Panc1 (cell line): ENCODE data around the gene WAPL. TPM values are rescaled to one million over a fixed set of nuclear protein-coding genes. Genes with fewer than 3 reads are reported as not detected.

Experiments used
- ATAC-seq: fragments of 200-7000 bp; cut with Tn5 transposase; 2 replicates; pipeline ENCODE4 v1.9.1; 2020; ENCODE audit warnings: mild to moderate bottlenecking, moderate library complexity
- BruUV-seq: library from RNA; stranded (reverse); fragments of 400-500 nt; replicated peaks from 2 replicates; lab custom pipeline; 2021; lab: Mats Ljungman, UMichigan
- CTCF ChIA-PET: fragments of 300-600 bp; sonication (Branson Sonifier 250); formaldehyde crosslinking; loops from one replicate; lab custom pipeline; 2022; ENCODE audit warnings: antibody characterized with exemption; lab: Charles Lee
- POLR2A ChIA-PET: fragments of 300-600 bp; sonication (Branson Sonifier 250); formaldehyde crosslinking; loops from one replicate; lab custom pipeline; 2022; ENCODE audit warnings: antibody characterized with exemption; lab: Charles Lee
- DNase-seq: peaks from one replicate; pipeline ENCODE4 v3.0.0-alpha.2; 2010; ENCODE audit warnings: low read depth, low spot score
- H3K27ac ChIP-seq: 2 replicates; pipeline ENCODE4 v1.5.1; 2011; ENCODE audit warnings: mild to moderate bottlenecking, low read length, inconsistent platforms
- H3K27me3 ChIP-seq: fragments of 200-500 bp; sonication (Bioruptor generic); 2 replicates; pipeline ENCODE4 v1.6.0; 2014; ENCODE audit warnings: low read length, inconsistent platforms; ENCODE audit not compliant: control insufficient read depth, insufficient read depth
- H3K36me3 ChIP-seq: fragments of 200-500 bp; sonication (Bioruptor generic); 2 replicates; pipeline ENCODE4 v1.5.1; 2014; ENCODE audit warnings: inconsistent platforms, mild to moderate bottlenecking, low read length, moderate library complexity; ENCODE audit not compliant: control insufficient read depth, insufficient read depth
- H3K4me1 ChIP-seq: 2 replicates; pipeline ENCODE4 v1.5.1; 2011; ENCODE audit warnings: inconsistent platforms, mild to moderate bottlenecking, low read length, moderate library complexity; ENCODE audit not compliant: control insufficient read depth, insufficient read depth
- H3K4me3 ChIP-seq, 2 experiments: 2 replicates each; pipeline ENCODE4 v1.5.1; 2011 to 2012; ENCODE audit warnings: low read depth in 2 of 2, low read length in 2 of 2, mild to moderate bottlenecking in 2 of 2, inconsistent platforms in 1 of 2, moderate library complexity in 1 of 2
- H3K9me3 ChIP-seq: fragments of 200-500 bp; sonication (Bioruptor generic); 2 replicates; pipeline ENCODE4 v1.5.1; 2014; ENCODE audit warnings: low read depth, mild to moderate bottlenecking, inconsistent platforms, low read length, moderate library complexity; ENCODE audit not compliant: control insufficient read depth, insufficient read depth
- POLR2AphosphoS5 ChIP-seq: IDR thresholded peaks from 2 replicates; pipeline ENCODE4 v1.6.1; 2012; ENCODE audit warnings: mild to moderate bottlenecking, low read depth, low read length, moderate library complexity
- REST ChIP-seq, 2 experiments: IDR thresholded peaks; 2 replicates each; pipeline ENCODE4 v1.6.1; 2011 to 2012; ENCODE audit warnings: low read depth in 2 of 2, control low read depth in 1 of 2, low read length in 1 of 2, mild to moderate bottlenecking in 1 of 2, moderate library complexity in 1 of 2; ENCODE audit not compliant: insufficient read depth in 1 of 2
- SIN3A ChIP-seq: IDR thresholded peaks from 2 replicates; pipeline ENCODE4 v1.6.1; 2012; ENCODE audit warnings: low read depth, mild to moderate bottlenecking, low read length, moderate library complexity, borderline replicate concordance; ENCODE audit not compliant: insufficient read depth
- TCF7L2 ChIP-seq: IDR thresholded peaks from 2 replicates; pipeline ENCODE4 v1.6.1; 2011; ENCODE audit warnings: mild to moderate bottlenecking, low read depth, low read length, inconsistent platforms
- in situ Hi-C: cut with HindIII; loops from 2 replicates; pipeline ENCODE4 v1.10.0; 2016; ENCODE audit warnings: low sequenced_read_pairs, low pct_unique_long_range_greater_than_20kb
- intact Hi-C: fragments of 100-400 bp; cut with micrococcal nuclease; formaldehyde crosslinking; loops from one replicate; pipeline ENCODE4 v1.10.0; 2022; ENCODE audit not compliant: unreplicated experiment
- total RNA-seq: library from RNA; stranded (reverse); gene quantifications from one replicate; pipeline ENCODE4 v1.2.1, GENCODE V29; 2021; ENCODE audit not compliant: unreplicated experiment
- TF ChIP-seq, protein P1 (sequence below): fragments of 450-650 bp; IDR thresholded peaks from 2 replicates; pipeline ENCODE4 v1.5.1; 2017; ENCODE audit warnings: mild to moderate bottlenecking

WAPL gene
- total RNA-seq, 1 experiment from 2014 or later = 56.2 TPM

DNA sequence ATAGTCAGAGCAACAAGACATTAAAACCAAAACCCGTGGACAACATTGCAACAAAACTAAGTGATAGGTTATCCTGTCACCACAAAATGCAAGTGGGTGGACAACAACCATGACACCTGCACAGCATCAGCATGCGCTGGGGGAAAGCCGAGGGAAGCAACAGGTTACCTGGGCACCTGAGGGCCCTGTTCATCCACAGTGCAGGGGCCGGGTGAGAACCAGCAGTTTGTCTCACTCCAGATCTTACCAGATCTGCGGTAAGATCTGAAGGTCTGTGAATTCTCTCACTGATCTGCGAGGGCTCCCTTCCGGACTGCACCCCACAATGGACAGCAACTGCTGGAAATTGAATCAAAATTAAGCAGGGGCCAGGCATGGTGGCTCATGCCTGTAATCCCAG, 124.5 kb downstream of the WAPL start:
- ATAC-seq = no peak
- Histone ChIP-seq H3K9me3 (no peaks in the 10 kb centered on the region), H3K36me3 (no peaks in the 10 kb centered on the region), H3K4me1 (peaks cover 14% of the 10 kb centered on the region), H3K27ac (no peak overlapping the region), H3K4me3 (no peak overlapping the region), H3K27me3 (no peaks in the 10 kb centered on the region)
- no peak for DNase-seq
- CTCF ChIA-PET = no interaction called here
- POLR2A ChIA-PET = no interaction called here
- intact Hi-C loops (no loop called here), in situ Hi-C loops (no loop called here)
- TF ChIP-seq SIN3A = no peak
- TF ChIP-seq, protein P1, sequence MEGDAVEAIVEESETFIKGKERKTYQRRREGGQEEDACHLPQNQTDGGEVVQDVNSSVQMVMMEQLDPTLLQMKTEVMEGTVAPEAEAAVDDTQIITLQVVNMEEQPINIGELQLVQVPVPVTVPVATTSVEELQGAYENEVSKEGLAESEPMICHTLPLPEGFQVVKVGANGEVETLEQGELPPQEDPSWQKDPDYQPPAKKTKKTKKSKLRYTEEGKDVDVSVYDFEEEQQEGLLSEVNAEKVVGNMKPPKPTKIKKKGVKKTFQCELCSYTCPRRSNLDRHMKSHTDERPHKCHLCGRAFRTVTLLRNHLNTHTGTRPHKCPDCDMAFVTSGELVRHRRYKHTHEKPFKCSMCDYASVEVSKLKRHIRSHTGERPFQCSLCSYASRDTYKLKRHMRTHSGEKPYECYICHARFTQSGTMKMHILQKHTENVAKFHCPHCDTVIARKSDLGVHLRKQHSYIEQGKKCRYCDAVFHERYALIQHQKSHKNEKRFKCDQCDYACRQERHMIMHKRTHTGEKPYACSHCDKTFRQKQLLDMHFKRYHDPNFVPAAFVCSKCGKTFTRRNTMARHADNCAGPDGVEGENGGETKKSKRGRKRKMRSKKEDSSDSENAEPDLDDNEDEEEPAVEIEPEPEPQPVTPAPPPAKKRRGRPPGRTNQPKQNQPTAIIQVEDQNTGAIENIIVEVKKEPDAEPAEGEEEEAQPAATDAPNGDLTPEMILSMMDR = no peak
- no peak for TF ChIP-seq POLR2AphosphoS5
- no peak for TF ChIP-seq REST (IDR thresholded peaks at IDR 0.05; ENCODE audit: insufficient read depth in 1 of 2, low read depth in 2 of 2, low read length in 1 of 2)
- no peak for TF ChIP-seq TCF7L2
- BruUV-seq = no TSS peak

DNA sequence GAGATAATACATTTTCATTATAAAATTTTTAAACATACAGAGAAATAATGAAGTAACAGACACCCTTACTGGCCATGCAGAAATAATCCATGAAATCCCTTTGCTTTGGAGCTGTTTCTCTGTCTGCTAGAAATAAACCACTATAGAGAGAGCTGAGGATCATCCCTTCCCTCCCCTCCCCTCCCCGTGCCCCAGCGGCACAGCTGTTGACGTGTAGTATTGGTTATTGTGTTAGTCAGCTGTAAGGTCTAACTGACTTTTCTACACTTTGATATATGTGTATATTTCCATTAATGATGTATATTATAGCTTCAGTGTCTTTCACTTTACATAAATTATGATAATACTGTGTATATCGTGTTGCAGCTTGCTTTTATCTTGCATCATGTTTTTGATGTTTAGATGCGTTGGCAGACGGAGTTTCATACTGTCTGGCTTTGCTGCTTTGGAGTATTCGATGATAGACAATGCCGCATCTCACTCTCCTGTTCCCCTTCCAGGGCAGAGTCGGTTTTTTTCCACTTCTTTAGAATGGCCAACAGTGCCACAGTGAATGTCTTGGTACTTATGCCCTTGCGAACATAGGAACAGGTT, 127.6 kb downstream of the WAPL start:
- no TSS peak for BruUV-seq
- ATAC-seq = no peak
- no peak overlapping the region for H3K4me3 ChIP-seq
- H3K4me1 ChIP-seq = no peaks in the 10 kb centered on the region
- H3K9me3 ChIP-seq = no peaks in the 10 kb centered on the region
- TF ChIP-seq REST (IDR thresholded peaks at IDR 0.05; ENCODE audit: insufficient read depth in 1 of 2, low read depth in 2 of 2, low read length in 1 of 2) = no peak
- no peak for TF ChIP-seq POLR2AphosphoS5
- TF ChIP-seq TCF7L2 = no peak
- TF ChIP-seq, protein P1 = no peak
- TF ChIP-seq SIN3A = no peak
- no peak for DNase-seq
- CTCF ChIA-PET = interaction anchor here (0.6 kb wide), 1 partner anchor 68 kb away, joined by 5 read pairs; no protein-coding TSS in a partner anchor
- intact Hi-C loops = no loop called here
- in situ Hi-C loops = no loop called here
- no peaks in the 10 kb centered on the region for H3K27me3 ChIP-seq
- H3K27ac ChIP-seq = no peak overlapping the region
- no peaks in the 10 kb centered on the region for H3K36me3 ChIP-seq
- POLR2A ChIA-PET = interaction anchor here (0.6 kb wide), 1 partner anchor 184 kb away, joined by 6 read pairs; no protein-coding TSS in a partner anchor
